NCI-H345 treated with DMSO at 0.1 percent for 48 hours (cell line): ENCODE measurements around the gene GRIP1.
A peak's percentile ranks its signal among the peaks of the same experiment; 100 is the strongest.

Experiments used
- DNase-seq: peaks from one replicate; lab custom pipeline; 2025; ENCODE audit not compliant: unreplicated experiment; lab: John Stamatoyannopoulos, UW

Gene GRIP1, protein sequence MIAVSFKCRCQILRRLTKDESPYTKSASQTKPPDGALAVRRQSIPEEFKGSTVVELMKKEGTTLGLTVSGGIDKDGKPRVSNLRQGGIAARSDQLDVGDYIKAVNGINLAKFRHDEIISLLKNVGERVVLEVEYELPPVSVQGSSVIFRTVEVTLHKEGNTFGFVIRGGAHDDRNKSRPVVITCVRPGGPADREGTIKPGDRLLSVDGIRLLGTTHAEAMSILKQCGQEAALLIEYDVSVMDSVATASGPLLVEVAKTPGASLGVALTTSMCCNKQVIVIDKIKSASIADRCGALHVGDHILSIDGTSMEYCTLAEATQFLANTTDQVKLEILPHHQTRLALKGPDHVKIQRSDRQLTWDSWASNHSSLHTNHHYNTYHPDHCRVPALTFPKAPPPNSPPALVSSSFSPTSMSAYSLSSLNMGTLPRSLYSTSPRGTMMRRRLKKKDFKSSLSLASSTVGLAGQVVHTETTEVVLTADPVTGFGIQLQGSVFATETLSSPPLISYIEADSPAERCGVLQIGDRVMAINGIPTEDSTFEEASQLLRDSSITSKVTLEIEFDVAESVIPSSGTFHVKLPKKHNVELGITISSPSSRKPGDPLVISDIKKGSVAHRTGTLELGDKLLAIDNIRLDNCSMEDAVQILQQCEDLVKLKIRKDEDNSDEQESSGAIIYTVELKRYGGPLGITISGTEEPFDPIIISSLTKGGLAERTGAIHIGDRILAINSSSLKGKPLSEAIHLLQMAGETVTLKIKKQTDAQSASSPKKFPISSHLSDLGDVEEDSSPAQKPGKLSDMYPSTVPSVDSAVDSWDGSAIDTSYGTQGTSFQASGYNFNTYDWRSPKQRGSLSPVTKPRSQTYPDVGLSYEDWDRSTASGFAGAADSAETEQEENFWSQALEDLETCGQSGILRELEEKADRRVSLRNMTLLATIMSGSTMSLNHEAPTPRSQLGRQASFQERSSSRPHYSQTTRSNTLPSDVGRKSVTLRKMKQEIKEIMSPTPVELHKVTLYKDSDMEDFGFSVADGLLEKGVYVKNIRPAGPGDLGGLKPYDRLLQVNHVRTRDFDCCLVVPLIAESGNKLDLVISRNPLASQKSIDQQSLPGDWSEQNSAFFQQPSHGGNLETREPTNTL

GRCh38 chr12:66678338-66679275 lies at the start of gene GRIP1:
Gene GRIP1, minus strand, starts transcription at chr12:66679076. Its CDS starts 172 bp downstream, at chr12:66678904.
- peak; percentile 63 for DNase-seq

GRCh38 chr12:66726556-66726955 lies 47.7 kb upstream of the GRIP1 start:
- no peak for DNase-seq

DNA sequence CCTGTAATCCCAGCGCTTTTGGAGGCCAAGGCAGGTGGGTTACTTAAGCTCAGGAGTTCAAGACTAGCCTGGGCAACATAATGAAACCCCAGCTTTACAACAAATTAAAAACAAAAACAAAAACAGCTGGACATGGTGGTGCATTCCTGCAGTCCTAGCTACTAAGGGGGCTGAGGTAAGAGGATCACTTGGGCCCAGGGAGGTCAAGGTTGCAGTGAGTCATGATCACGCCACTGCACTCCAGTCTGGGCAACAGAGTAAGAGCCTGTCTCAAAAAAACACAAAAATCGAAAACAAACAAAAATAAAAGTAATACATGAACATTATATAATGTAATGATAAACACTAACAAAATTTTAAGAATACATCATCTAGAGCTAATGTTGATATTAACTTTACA lies 46.2 kb upstream of the GRIP1 start:
- no peak for DNase-seq

DNA sequence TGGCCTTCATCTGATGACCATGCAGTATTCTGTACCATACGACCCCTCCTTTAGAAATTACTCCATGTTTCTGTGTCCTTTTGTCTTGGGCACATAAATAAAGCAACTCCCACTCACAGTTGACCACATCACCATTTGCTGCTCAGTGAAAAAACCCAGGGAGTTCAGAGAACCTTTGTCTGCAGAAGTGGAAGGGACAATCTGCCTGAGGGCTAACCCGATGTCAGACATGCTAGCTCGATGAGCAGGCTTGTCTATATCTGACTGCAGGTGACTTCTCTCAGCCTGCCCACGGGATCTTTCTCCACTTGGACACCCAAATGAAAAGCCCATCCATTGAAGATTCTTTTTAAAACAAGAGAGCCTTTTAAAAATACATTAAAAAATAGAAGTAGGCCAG lies 45.7 kb upstream of the GRIP1 start:
- DNase-seq, result no peak

- DNase-seq, result no peak
These were observed 45.1 kb upstream of the GRIP1 start for GRCh38 chr12:66724026-66724425.

DNA sequence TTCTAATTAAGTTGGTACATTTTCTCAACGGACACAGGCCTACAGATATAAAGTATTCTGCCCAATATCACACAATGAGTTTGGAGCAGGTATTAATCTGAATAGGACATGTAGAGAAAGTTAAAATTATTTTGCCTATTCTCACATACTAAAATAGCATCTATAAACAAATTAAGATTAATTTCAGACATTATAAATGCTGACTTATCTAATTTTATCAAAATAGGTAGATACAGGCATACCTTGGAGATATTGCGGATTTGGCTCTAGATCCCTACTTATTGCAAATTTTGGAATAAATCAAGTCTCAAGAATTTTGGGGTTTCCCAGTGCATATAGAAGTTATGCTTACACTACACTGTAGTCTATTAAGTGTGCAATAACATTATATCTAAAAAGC lies 41.0 kb upstream of the GRIP1 start:
- DNase-seq, result no peak

- DNase-seq, result no peak
These were observed 38.3 kb upstream of the GRIP1 start for GRCh38 chr12:66717036-66717673.

DNA sequence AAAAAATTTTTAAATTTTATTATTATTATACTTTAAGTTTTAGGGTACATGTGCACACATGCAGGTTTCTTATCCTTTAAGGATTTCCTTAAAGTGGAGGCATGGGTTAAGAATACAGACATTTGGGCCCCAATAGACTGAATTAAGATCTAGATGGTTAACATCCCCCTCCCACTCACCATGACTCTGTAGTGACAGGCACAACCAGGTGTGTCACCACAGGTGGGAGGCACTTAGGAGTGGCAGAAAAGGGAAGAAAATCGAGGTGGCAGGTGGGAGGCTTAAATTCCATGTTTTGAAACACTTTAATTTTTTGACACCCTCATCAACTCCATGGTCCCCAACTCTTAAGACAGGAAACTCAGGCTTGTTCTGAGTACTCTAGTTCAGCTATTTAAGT lies 37.6 kb upstream of the GRIP1 start:
- peak; percentile 75 for DNase-seq

DNA sequence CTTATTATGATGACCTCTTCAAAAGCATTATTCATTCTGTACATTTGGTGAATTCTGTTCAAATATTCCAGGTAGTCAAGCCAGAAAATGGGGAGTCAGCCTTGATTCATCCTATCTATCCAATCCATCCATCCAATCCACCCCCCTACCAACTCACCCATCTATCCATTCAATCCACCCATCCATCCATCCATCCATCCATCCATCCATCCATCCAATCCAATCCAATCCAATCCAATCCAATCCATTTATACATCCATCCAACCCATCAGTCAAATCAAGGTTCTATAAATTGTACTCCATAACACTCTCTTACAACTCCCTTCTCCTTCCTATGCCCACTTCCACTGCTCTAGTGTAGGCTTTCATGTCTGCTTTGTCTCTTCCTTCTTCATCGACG lies 35.8 kb upstream of the GRIP1 start:
- no peak for DNase-seq

DNA sequence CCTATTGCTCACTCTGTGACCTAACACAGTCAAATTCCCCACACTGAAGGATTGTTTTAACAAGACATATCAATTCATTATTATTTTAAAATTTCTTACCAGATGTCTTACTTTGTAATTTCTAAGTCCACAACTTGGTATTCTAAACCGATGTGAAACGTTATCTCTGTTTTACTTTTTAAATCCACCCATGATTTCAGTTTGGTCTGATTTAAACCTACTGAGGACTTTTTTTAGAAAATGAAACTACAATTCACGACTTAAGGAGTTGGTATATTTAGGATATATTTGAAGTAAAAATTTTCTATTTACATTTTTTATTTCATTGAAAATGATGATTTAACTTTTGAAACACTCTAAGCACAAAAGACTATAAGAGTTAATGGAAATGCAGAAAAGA lies 35.1 kb upstream of the GRIP1 start:
- no peak for DNase-seq

DNA sequence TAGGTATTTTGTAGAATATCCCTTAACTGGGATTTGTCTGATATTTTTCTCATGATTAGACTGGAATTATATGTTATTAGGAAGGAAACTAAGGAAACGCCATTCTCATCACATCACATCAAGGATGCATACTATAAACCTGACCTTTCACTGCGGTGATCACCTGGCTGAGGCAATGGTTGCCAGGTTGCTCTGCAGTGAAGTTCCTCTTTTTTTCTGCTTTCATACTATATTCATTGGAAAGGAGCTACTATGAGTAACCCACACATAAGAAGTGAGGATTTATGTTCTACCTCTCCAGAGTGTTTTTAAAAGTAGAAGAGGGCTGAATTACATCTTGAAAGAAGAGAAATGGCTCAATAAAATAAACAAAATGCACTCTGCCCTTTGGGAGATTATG lies 31.0 kb upstream of the GRIP1 start:
- DNase-seq, result no peak

GRCh38 chr12:66709457-66709773 lies 30.5 kb upstream of the GRIP1 start:
- no peak for DNase-seq

DNA sequence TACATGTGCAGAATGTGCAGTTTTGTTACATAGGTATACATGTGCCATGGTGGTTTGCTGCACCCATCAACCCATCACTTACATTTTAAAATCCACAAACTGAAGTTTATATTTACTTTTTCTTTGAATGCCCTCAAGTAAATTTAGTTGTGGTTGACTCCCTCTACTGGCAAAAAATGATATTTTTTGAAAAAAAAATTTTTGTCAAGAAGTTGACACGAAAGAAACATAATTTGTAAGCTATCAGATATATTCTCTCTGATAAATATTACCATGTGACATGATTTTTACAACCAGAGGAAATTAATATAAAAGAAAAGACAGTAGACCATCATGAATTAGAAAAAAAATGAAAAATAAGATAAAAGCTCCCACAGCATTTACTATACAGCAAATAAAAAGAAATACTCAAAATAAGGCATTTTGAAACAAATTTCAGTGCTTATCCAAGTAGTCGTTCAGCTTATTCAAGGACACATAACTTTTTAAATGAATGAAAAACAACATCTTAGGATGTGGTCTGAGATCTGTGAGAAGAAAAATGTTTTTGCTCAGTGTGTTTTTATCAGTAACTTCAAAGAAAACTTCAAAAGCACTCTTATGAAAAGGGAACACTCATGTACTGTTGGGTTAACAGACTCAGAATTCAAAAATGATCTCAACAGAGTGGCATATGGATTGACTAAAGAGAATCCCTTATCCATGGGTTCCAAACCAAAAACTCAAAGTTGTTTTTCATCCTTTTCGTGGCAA lies 30.0 kb upstream of the GRIP1 start:
- DNase-seq, result peak; percentile 12

- no peak for DNase-seq
These were observed 28.3 kb upstream of the GRIP1 start for GRCh38 chr12:66707002-66707697.

DNA sequence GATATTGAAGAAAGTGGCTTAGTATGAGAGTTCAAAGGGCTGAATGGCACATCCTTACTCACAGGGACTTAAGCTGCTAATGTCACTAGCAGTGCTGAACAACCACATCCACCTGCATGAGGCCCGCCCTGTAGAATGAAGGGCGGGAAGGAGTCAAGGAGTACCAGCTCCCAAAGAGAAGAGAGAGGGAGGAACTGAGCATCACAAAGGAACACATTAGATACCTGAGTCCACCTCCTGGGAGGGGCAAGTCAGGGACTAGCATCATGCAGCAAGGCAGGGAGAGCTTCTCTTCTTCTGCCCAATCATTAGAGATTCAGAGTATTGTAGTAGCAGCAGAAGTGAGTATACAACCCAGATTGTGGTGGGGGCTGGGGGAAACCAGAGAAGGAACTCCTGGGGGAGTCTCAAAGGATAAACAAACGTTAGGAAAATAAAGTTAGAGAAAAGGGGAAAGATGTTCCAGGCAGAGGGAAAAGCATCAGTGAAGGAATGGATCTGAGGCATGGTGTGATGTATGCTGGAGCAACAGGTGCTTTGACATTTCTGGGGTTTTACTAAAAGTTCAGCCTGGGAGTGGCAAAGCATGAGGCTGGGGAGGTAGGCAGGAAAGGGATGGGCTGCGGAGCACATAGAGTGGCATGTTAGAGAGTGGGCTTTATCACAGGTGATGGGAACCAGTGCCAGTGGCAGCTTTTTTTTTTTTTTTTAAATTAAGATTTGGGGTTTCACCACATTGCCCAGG lies 21.0 kb upstream of the GRIP1 start:
- DNase-seq, result no peak

GRCh38 chr12:66698558-66698957 lies 19.7 kb upstream of the GRIP1 start:
- no peak for DNase-seq

DNA sequence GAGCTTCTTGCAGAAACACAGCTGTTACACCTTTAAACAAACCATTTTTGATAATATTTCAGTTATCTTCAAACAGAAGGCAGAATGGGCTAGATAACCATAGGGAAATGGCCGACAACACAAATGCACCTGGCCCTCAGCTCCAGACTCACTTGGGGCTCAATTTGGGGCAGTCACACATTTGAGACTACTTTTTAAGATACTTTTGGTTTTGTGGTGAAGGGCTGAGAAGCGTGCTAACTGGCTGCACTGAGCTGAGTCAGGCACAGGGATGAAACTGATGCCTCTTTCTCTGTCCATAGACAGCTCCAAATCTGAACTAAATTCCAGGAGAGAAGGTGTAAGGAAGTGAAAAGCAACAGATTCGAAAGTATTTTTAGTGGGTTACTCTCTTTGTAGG lies 18.5 kb upstream of the GRIP1 start:
- no peak for DNase-seq
